Activated B cell treated with CpG ODN at 0.5 μM for 24 hours (primary cell): ENCODE measurements around the gene ELOF1. TPM values are rescaled to one million over a fixed set of nuclear protein-coding genes. Genes with fewer than 3 reads are reported as not detected.

Source experiments
- ATAC-seq: fragments of 200-7000 bp; cut with Tn5 transposase; one replicate; pipeline ENCODE4 v1.10.0; 2021; ENCODE audit warnings: low read depth, mild to moderate bottlenecking, moderate library complexity
- CTCF ChIA-PET: fragments of 350-600 bp; sonication (Branson Sonifier 250); formaldehyde crosslinking; loops from one replicate; lab custom pipeline; 2021; ENCODE audit warnings: antibody characterized with exemption; lab: Charles Lee
- POLR2A ChIA-PET: fragments of 350-600 bp; sonication (Branson Sonifier 250); formaldehyde crosslinking; loops from one replicate; lab custom pipeline; 2021; ENCODE audit warnings: antibody characterized with exemption; lab: Charles Lee
- DNase-seq: peaks from one replicate; pipeline ENCODE4 v3.0.0; 2022
- H3K27ac Mint-ChIP-seq: one replicate; pipeline ENCODE4 v1.8.0; 2020; ENCODE audit warnings: mixed read lengths
- H3K27me3 Mint-ChIP-seq: one replicate; pipeline ENCODE4 v1.8.0; 2021; ENCODE audit warnings: mixed read lengths
- H3K36me3 Mint-ChIP-seq: one replicate; pipeline ENCODE4 v1.8.0; 2021; ENCODE audit warnings: low read depth, mixed read lengths
- H3K4me1 Mint-ChIP-seq: one replicate; pipeline ENCODE4 v1.8.0; 2021; ENCODE audit warnings: mixed read lengths
- H3K4me3 Mint-ChIP-seq: one replicate; pipeline ENCODE4 v1.8.0; 2020; ENCODE audit warnings: mild to moderate bottlenecking, mixed read lengths
- H3K9me3 Mint-ChIP-seq: one replicate; pipeline ENCODE4 v1.8.0; 2020; ENCODE audit warnings: mixed read lengths
- intact Hi-C: fragments of 100-400 bp; cut with micrococcal nuclease; formaldehyde crosslinking; loops from one replicate; pipeline ENCODE4 v1.15.1; 2024
- total RNA-seq: library from RNA; stranded (reverse); gene quantifications from 2 replicates; pipeline ENCODE4 v1.2.3, GENCODE V29; 2022
- TF ChIP-seq, protein P1 (sequence below): fragments of 200-600 bp; IDR thresholded peaks from one replicate; pipeline ENCODE4 v1.8.0; 2022; ENCODE audit warnings: antibody characterized with exemption, mild to moderate bottlenecking

Gene ELOF1
- total RNA-seq, 1 donor from 2014 or later: 61.7 TPM

DNA sequence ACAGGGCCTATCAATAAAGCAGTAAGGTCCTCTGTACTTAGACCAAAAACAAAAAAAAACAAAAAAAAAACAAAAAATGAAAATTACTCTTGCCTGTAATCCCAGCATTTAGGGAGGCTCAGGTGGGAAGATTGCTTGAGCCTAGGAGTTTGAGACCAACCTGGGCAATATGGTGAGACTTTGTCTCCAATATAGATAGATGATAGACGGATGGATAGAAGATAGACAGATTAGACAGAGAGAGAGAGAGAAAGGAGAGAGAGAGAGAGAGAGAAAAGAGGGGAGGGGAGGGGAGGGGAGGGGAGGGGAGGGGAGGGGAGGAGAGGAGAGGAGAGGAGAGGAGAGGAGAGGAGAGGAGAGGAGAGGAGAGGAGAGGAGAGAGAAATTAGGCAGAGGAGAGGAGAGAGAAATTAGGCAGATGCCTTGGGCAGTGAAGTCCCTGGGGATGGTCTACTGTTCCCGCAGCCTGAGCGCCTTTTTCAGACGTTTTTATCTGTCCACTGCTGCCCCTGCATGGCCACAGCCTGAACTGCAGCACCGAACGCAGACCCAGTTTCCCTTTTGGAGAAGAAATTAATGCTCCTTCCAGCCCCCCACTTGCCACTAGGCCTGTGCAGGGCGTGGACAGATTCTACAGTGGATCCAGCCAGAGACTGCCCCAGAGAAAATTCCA, 28.4 kb upstream of the ELOF1 start:
- intact Hi-C loops: loop anchor here (1.0 to 10.0 kb wide), 8 partner anchors 27 to 293 kb away; partner anchors contain the start of genes ODAD3, PRKCSH, TSPAN16 and ZNF653
- CTCF ChIA-PET: interaction anchor here (0.8 to 9.4 kb wide), 5 partner anchors 25 to 206 kb away, joined by 3 to 70 read pairs (median 4); partner anchors contain the start of gene ELOF1
- H3K4me3 Mint-ChIP-seq: no peak overlapping the region
- TF ChIP-seq, protein P1, sequence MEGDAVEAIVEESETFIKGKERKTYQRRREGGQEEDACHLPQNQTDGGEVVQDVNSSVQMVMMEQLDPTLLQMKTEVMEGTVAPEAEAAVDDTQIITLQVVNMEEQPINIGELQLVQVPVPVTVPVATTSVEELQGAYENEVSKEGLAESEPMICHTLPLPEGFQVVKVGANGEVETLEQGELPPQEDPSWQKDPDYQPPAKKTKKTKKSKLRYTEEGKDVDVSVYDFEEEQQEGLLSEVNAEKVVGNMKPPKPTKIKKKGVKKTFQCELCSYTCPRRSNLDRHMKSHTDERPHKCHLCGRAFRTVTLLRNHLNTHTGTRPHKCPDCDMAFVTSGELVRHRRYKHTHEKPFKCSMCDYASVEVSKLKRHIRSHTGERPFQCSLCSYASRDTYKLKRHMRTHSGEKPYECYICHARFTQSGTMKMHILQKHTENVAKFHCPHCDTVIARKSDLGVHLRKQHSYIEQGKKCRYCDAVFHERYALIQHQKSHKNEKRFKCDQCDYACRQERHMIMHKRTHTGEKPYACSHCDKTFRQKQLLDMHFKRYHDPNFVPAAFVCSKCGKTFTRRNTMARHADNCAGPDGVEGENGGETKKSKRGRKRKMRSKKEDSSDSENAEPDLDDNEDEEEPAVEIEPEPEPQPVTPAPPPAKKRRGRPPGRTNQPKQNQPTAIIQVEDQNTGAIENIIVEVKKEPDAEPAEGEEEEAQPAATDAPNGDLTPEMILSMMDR: no peak
- peak; percentile 81 for ATAC-seq
- H3K27me3 Mint-ChIP-seq: no peaks in the 10 kb centered on the region
- POLR2A ChIA-PET: interaction anchor here (0.7 to 10.3 kb wide), 7 partner anchors 9 to 258 kb away, joined by 3 to 314 read pairs (median 5); partner anchors contain the start of gene ELOF1
- no peaks in the 10 kb centered on the region for H3K9me3 Mint-ChIP-seq
- peak overlapping the region; percentile 30 for H3K27ac Mint-ChIP-seq
- H3K4me1 Mint-ChIP-seq: peaks cover 54% of the 10 kb centered on the region
- no peaks in the 10 kb centered on the region for H3K36me3 Mint-ChIP-seq
- peak; percentile 76 for DNase-seq

DNA sequence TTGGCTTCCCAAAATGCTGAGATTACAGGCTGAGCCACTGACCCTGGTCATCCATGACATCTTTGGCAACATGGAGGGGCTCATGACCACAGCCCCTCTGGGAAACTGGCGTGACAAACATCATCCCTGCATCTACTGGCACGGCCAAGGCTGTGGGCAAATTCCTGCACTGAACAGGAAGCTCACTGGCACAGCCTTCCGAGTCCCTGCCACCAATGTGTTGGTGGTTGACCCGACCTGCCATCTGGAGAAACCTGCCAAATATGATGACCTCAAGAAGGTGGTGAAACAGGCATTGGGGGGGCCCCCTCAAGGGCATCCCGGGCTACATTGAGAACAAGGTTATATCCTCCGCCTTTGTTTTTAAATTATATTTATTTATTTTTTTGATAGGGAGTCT, 27.3 kb upstream of the ELOF1 start:
- Mint-ChIP-seq H3K27me3 (no peaks in the 10 kb centered on the region), H3K9me3 (no peaks in the 10 kb centered on the region), H3K36me3 (no peaks in the 10 kb centered on the region), H3K4me3 (no peak overlapping the region), H3K27ac (no peak overlapping the region), H3K4me1 (peaks cover 64% of the 10 kb centered on the region)
- CTCF ChIA-PET: interaction anchor here (1.1 to 9.4 kb wide), 4 partner anchors 18 to 114 kb away, joined by 3 to 70 read pairs (median 12); partner anchors contain the start of gene ELOF1
- TF ChIP-seq, protein P1: no peak
- ATAC-seq: no peak
- no peak for DNase-seq
- POLR2A ChIA-PET: interaction anchor here (0.7 to 10.3 kb wide), 6 partner anchors 11 to 102 kb away, joined by 3 to 314 read pairs (median 4); partner anchors contain the start of gene ELOF1
- intact Hi-C loops: loop anchor here (2.0 to 10.0 kb wide), 4 partner anchors 82 to 292 kb away; partner anchors contain the start of genes ODAD3, PRKCSH, TSPAN16 and ZNF653

- TF ChIP-seq, protein P1: no peak
- ATAC-seq (peak; percentile 88), DNase-seq (peak; percentile 72)
- CTCF ChIA-PET: interaction anchor here (0.7 to 9.4 kb wide), 4 partner anchors 14 to 45 kb away, joined by 3 to 70 read pairs (median 10); partner anchors contain the start of gene ELOF1
- Mint-ChIP-seq H3K9me3 (no peaks in the 10 kb centered on the region), H3K4me1 (peaks cover 86% of the 10 kb centered on the region), H3K36me3 (peaks cover 4% of the 10 kb centered on the region), H3K4me3 (peak overlapping the region; percentile 73), H3K27me3 (no peaks in the 10 kb centered on the region), H3K27ac (peak overlapping the region; percentile 81)
- POLR2A ChIA-PET: interaction anchor here (0.5 to 10.3 kb wide), 16 partner anchors 10 to 1305 kb away, joined by 3 to 314 read pairs (median 5); partner anchors contain the start of genes ECSIT and ELOF1
- intact Hi-C loops: loop anchor here (1.0 to 10.0 kb wide), 2 partner anchors 13 to 287 kb away; partner anchors contain the start of gene TSPAN16
Measured at GRCh38 chr19:11581740-11582139, 22.7 kb upstream of the ELOF1 start.

DNA sequence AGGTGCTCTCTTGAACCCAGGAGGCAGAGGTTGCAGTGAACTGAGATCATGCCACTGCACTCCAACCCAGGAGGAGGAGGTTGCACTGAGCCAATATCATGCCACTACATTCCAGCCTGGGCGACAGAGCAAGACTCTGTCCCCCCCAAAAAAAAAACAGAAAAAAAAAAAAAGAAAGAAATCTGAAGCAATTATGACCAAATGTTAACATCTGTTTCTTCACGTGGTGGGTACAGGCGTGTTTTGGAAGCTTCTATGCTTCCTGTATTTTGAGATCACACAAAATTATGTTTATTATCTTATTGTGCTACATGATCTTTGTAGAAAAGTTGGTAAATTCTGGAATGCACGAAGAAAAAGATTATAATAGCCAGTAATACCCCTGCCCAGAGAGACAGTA, 21.1 kb upstream of the ELOF1 start:
- peaks cover 88% of the 10 kb centered on the region for H3K4me1 Mint-ChIP-seq
- H3K9me3 Mint-ChIP-seq: no peaks in the 10 kb centered on the region
- CTCF ChIA-PET: interaction anchor here (1.5 to 9.4 kb wide), 2 partner anchors 21 to 43 kb away, joined by 4 to 70 read pairs; partner anchors contain the start of gene ELOF1
- H3K27ac Mint-ChIP-seq: peak overlapping the region; percentile 76
- H3K4me3 Mint-ChIP-seq: no peak overlapping the region
- intact Hi-C loops: loop anchor here (10.0 kb wide), 1 partner anchor 285 kb away; the partner anchor contains the start of gene TSPAN16
- POLR2A ChIA-PET: interaction anchor here (0.7 to 10.3 kb wide), 5 partner anchors 9 to 289 kb away, joined by 3 to 314 read pairs (median 16); partner anchors contain the start of gene ELOF1
- H3K27me3 Mint-ChIP-seq: no peaks in the 10 kb centered on the region
- ATAC-seq (no peak), DNase-seq (no peak)
- H3K36me3 Mint-ChIP-seq: peaks cover 10% of the 10 kb centered on the region
- TF ChIP-seq, protein P1: no peak
